ENCODE data around the gene SEC24B.
A peak's percentile ranks its signal among the peaks of the same experiment; 100 is the strongest.

SEC24B gene

DNA sequence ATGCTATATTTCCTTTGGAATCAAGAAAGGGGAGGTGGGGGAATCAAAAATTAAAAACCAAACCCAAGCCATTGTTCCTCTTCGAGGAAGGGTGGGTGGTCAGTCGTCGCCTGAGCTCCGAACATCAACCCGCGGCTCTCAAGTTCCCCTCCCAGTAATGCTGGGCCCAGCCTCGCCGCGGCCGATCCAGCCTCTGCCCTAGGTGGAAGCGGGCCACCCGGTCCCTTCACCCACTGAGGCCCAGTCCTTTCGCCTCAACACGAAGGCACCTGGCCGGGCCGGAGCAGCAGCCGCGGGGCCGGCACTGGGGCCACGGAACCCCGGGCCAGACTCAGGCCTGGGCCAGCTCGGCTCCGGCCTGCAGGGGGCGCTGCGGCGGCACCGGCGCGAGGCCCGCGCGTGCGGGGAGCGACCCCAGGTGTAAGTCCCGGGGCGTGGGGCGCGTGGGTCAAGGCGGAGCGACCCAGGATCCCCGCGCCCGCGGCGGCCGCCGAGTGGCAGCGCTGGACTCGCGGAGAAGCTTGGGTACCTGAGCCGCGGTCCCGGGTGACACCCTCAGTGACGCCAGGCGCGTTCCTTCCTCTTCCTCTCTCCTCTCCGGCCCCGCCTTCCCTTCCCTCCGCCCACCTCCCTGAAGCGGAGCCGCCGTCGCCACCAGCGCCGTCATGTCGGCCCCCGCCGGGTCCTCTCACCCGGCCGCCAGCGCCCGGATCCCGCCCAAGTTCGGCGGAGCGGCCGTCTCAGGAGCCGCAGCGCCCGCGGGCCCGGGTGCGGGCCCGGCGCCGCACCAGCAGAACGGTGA, at the start of gene SEC24B:
SEC24B (plus strand) TSS at position 611 of the 802 bp plus-strand sequence; CDS start at position 666, 55 bp downstream.
- no peak for DNase-seq (ENCODE audit: low read depth, low spot score)

DNA sequence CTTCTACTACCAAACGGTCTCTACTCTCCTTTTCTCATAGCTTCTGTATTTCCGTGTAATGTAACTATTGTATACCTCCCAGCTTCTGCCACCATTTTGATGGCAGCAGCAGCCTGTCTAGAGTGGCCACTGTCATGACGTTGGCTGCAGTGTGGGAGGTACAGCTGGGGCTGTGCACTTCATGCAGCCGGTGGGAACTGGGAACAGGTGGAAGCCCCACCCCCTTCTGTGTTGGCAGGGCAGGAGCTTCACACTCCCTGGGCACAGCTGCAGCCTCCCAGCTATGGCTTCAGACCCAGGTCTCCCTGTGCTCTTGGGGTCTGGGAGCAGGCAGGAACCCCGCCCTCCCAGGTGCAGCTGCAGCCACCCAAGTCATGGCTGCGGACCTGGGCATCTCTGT, 49.8 kb upstream of the SEC24B start:
- DNase-seq (ENCODE audit: low read depth, low spot score) = no peak

DNA sequence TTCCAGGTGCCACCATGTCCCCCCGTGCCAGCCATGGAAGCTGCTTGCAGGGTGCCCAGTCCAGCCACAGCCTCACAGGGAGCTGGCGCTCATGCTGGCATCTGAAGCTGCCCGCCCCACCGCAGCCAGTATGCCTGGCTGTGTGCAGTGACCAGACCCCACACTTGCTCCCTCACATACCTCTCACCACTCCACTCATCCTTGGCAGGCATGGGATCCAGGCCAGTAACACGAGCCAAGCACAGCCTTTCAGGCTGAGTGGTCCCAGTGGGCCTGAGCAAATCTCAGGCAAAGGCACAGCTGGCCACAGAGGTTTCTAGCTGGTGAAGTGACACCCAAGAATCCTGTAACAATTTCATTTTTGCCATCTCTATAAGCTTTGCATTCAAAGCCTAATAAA, 48.4 kb upstream of the SEC24B start:
- DNase-seq (ENCODE audit: low read depth, low spot score) = no peak

DNA sequence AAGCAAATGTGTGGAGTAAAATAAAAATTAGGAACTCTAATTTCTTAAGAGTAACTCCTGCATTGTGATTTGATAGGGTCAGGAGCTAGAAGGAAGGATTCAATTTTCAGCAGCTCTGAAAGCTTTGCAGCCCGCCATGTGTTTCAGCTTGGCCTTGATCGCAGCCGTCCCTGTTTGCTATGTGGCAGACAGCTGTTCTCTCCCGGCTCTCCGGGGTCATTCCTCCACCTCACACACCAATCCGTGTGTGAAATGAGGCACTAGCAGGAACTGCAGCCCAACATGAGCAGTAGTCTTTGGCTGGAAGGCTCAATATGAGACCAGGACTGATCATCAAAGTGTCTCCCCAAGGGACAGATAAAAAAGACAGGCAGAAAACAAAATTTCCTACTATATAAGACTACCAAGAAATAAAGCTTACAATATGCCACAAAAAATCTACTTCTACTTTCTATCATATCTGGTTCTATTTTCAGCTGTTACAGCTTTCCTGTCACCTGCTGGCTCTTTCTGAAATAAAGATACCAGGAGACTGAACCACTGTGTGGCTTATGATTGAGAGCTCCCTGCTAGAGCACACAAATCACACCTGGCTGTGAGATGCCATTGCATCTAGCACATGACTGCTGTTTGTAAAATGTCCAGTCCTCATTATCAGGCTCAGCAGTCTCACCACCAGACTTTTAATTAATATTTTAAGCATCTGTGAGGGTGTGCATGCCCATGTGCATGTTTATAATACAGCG, 44.1 kb upstream of the SEC24B start:
- no peak for DNase-seq (ENCODE audit: low read depth, low spot score)

DNA sequence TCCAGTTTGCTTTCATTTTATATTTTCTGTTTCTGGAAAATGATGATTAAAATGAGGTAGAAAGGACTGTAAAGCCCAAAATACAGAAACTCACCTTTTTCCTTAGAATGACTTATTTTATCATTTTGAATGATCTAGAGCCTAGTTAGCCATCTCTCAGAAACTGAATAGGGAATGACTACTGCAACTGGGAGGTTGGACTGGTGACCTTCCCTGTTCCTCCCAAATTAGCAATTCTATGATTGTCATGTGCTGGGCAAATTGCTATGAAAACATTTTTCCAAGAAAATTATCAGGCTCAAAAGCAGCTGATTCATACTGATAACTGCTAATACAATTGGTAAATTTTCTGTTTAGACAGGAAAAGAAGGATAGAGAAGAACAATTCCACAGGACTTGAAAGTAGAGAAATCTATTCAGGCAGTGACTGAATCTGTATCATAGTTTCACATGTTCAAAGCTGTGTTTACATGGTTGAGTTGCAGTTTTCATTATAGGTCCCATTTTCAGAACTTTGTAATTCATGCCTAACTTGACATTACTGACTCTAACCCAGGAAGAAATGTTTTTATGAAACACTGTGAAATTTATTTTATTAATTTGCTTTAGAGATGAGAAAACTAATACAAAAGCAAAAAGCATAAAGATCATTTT, 43.4 kb upstream of the SEC24B start:
- DNase-seq (ENCODE audit: low read depth, low spot score) = no peak

DNA sequence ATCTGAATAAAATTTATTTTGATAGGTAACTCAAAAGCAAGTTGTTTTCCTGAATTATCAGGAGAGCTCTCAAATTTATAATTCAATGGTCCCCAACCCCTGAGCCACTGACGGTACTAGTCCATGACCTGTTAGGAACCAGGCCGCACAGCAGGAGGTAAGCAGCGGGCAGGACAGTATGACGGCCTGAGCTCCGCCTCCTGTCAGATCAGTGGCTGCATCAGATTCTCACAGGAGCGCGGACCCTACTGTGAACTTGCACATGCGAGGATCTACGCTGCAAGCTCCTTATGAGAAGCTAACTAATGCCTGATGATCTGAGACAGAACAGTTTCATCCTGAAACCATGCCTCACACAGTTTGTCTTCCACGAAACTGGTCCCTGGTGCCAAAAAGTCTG, 37.9 kb upstream of the SEC24B start:
- DNase-seq (ENCODE audit: low read depth, low spot score) = no peak

DNA sequence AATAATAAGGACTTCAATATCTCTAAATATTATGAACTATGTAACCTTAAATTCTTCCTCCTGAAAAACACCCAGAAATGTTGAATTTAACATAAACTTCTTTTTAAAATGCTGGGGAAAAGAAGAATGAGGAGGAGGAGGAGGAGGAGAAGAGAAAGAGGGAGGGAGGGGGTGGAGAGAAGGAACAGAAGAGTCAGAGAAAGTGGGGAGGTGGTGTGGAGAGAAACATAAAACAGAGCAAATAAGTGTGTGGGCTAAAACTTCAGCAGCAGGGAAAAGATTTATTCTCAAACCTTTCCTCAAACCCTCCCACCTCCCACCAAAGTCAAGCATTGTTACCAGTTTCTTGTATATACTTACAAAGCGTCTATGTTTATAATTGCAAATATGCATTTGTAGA, 34.7 kb upstream of the SEC24B start:
- DNase-seq (ENCODE audit: low read depth, low spot score) = no peak

DNA sequence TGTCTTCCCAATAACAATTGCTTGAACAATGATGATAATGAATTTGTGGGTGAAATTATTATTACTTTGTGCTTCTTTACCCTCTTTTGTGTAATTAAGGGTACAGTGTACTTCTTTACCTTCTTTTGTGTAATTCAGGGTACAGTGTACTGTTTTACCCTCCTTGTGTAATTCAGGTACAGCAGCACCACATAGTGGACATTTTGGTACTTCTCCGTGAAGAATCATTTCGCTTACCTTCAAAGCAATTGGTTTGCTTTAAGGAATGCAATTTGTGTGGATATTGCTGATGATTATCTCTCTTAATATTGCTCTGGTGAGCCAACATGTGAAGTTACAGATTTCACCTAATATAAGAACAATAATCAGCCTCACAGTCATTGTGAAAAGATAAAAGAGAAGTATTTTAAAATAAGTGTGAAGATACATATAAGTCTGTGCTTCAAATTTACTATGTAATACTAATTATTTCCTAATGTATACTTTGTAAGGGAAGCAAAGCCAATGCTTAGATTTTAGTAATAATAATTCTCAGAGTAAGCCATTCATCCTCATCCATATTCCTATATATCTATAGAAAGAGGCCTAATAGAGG, 27.2 kb upstream of the SEC24B start:
- DNase-seq (ENCODE audit: low read depth, low spot score) = peak; percentile 33

DNA sequence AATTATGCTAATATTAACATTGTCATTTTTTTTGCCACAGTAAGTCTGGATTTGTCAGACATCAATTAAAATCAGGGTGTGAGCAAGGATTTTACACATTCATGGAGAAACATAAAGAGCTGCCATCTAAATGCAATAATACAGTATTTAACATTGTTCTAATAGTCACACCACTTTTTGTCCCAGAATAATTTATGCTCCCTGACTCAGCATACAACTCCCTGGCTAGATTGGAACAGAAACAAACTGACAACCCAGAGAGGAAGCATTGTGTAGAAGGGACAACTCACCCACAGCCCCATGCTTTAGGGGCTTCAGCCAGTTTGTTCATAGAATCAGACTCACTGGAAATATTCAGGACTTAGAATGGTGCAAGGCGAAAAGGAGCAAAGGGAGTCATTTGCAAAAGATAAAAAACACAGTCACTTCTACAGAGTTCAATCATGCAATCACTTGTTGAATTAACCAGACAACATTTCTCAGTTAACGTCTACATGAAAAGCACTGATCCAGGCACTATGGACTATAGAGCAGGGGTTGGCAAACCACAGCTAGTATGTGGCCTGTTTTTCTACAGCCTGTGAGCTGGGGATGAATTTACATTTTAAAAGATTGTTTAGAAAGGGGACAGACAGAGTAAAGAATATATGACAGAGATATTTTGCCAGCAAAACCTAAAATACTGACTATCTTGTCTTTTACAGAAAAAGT, 26.4 kb upstream of the SEC24B start:
- DNase-seq (ENCODE audit: low read depth, low spot score) = no peak

DNA sequence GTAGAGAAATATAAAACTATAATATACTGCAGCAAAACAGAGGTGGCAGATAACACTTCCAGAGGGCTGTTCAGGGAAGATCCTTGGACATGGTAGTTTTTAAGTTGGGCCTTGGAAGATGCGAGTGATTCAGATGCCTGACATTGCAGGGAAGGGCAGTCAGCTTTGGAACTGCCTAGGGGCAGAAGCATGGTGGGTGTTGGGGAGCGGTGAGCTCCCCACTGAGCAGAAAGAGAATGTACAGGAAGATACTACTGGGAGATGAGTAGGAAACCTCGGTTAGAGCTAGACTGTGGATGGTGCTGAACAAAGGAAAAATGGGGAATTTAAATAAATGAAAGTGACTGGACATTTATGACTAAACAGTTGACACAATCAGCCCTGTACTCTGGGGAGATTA, 24.9 kb upstream of the SEC24B start:
- no peak for DNase-seq (ENCODE audit: low read depth, low spot score)

DNA sequence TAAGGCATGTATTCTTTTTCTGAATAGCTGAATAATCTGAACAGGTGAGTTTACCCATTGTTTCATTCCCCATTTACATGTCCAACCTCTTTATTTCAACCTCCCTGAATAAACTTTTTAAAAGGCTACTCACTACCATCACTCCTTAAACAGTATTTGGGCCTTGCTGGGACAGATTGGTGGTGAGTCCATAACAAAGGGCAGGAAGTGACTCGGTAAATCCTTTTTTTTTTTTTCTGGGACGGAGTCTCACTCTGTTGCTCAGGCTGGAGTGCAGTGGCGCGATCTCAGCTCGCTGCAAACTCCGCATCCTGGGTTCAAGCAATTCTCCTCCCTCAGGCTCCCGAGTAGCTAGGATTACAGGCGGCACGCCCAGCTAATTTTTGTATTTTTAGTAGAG, 23.4 kb upstream of the SEC24B start:
- no peak for DNase-seq (ENCODE audit: low read depth, low spot score)

DNA sequence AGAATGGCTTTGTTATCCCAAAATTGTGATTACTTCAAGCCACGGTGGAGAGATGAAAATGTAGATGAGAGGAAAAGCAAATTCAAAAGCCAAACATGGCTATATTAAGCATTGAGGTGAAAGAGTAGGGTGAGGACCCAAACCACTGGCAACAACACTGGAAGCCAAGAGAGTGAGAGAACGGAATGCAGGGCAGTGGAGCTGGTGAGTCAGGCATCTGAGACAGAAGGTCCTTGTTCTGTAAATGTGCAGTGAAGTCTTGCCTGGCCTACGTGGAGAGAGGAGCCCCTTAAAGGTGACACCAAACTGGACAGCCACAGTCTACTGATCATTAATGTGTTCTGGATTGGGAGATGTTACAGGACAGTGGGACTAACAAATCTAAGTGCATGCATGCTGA, 22.8 kb upstream of the SEC24B start:
- no peak for DNase-seq (ENCODE audit: low read depth, low spot score)

DNA sequence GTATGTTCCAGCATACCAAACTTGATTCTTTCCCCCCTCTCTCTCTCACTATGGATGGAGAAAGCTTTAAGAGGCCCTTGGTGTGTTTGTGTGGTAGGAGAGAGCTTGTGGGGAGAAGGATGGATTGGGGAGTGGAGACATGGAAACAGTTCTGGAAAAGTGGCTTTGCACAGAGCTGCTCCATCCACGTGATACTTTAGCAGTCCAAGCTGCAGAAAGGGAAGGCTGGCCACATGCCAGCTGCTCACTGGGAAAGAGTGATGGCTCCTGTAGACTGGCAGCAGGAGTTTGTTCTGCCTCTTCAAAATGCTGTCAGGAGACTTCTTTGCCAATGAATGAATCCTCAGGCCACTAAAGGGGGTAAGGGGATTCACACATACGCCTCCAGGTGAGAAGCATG, 21.7 kb upstream of the SEC24B start:
- no peak for DNase-seq (ENCODE audit: low read depth, low spot score)

DNA sequence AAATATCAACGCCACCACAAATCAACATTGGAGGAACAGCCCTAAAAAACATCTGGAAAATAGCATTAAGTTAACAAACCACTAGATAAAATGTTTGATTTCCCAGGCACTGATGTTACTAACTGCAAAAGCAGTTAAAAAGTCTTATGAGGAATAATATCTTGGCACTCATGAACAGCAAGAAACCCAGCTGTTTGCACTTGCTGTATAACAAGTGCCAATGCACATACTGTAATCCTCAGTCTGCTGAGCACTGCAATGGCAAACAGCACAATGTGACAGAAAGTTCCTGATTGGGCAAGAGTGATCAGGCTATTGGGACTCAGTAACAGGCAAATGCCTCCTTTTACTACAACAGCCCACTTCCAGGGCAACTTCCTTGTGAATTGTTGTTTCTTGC, 20.8 kb upstream of the SEC24B start:
- no peak for DNase-seq (ENCODE audit: low read depth, low spot score)

DNA sequence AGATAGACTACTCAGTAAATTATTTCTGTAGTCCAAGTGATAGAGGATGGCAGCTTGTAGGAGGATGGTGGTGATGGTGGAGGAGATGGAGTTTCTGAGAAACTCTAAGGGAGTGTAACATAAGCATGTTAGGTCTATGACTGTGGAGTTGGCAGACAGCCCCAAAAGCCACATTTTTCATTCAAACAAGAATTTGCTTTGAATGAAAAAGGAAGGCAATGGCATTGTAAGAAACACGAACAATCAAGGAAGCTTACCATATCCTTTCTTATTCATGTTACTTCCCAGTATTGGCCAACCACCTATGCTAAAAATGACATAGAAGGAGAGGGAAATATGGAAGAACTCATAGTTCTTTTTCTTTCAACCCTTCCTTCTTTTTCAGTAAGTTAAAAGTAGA, 18.7 kb upstream of the SEC24B start:
- no peak for DNase-seq (ENCODE audit: low read depth, low spot score)

DNA sequence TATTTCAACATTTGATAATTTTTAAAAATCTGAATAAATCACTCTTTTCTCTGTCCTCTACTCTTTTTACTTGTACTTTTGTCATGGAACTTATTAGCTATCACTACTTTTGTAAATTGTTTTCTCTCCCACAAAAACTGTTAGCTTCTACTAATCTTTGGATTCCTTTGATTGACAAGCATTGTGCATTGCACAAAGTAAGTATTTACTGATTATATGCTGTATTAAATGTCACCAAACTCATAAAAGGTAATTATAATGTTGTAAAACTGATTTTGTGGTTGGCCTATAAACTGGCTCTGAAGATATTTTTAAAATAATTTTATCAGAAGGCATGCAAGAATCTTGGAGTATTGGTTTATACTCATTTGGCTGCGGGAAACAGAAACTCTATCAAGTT, 15.0 kb upstream of the SEC24B start:
- DNase-seq (ENCODE audit: low read depth, low spot score) = no peak

DNA sequence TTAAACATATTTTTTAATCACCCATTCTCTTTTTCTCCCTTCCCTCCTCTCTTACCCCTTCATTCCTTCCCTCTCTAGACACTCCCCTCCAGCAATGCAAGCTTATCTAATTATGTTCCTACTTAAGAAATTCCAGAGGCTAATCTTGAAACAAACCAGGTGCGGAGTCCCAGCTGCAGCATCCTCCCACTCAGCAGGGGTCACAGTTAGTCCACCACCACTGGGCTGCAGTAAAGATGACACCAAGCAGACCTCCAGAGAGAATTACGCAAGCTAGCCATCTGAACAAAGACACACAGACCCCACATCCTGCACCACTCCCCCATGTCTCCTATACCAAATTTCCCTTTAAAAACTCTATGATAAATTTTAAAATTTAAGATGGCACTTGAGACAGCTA, 13.9 kb upstream of the SEC24B start:
- no peak for DNase-seq (ENCODE audit: low read depth, low spot score)

DNA sequence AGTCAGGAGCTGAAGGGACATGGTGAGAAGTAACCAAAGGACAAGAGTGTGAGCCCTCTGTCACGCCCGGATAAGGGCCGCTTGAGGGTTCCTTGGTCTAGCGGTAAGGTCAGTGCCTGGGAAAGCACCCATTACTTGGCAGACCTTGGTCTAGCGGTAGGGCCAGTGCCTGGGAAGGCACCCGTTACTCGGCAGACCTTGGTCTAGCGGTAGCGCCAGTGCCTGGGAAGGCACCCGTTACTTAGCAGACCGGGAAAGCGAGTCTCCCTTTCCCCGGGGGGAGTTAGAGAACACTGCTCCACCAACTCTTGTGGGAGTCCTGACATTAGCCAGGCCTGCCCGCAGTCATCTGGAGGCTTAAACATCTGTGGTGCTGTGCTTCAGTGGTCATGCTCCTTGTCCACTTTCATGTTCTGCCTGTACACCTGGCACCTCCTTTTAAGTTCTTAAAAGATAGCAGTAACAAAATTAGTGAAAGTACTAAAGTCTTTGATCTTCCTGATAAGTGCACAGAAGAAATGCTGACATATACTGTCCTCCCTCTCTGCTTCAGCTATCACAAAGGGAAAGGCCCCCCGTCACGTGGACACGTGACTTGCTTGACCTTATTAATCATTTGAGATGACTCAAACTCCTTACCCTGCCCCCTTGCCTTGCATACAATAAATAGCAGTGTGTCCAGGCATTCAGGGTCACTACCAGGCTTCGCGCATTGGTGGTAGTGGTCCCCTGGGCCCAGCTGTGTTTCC, 9.3 kb upstream of the SEC24B start:
- no peak for DNase-seq (ENCODE audit: low read depth, low spot score)

DNA sequence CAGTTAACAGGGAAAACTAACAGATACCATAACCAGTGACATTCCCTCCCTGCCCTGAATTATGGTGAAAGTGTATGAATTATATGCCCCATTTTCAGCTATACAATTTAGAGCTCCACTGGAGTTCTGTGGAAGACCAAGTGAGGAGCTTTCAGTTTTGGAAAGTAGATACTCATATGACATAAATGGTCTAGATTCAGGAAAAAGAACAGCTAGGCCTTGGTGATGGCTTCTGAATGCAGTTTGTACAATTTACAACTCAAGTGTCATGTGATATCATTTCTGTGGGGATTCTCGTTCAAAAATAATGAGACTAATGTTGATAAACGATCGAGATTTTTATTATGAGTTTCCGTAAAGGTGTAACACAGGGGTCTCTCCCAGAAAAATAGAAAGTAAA, 8.2 kb upstream of the SEC24B start:
- DNase-seq (ENCODE audit: low read depth, low spot score) = no peak

DNA sequence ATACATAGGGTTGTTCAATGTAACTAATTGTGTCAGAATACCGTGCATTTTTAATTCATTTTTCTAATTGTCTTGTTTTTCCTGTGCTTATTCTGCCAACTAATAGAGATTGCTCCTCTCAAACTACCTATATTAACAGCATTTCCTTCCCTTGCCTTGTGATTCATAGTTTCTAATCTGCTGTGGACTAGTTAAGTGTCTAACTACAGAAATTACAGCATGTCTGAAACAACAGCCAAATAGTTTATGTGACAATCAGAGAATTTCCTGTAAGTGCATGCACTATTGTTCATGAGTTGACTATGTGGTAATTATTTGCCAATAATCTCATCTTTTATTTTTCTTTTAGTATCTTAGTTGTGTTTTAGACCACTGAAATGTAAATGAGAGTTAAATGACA, 4.1 kb upstream of the SEC24B start:
- no peak for DNase-seq (ENCODE audit: low read depth, low spot score)

DNA sequence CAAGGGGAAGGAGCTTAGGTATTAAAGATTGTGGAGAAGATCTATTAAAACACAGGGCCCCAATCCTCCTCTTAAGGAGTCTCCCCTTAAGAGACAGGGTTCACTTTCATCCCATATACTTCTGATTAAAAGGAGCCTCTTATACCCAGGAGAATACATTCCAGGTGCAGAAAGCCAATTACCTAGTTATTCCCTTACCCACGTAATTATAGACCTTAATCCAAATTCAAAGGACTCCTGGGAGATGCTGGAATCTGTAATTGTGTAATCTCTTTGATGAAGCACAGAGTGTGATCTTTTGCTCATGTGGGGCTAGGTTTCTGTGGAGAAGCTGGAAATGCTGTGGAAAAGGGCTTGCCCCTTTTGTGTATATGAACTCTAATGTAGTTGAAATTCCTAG, 1.4 kb upstream of the SEC24B start:
- no peak for DNase-seq (ENCODE audit: low read depth, low spot score)

All from smooth muscle cell of the brain vasculature (primary cell).